ENCODE measurements around the gene B3GALT5.

DNA sequence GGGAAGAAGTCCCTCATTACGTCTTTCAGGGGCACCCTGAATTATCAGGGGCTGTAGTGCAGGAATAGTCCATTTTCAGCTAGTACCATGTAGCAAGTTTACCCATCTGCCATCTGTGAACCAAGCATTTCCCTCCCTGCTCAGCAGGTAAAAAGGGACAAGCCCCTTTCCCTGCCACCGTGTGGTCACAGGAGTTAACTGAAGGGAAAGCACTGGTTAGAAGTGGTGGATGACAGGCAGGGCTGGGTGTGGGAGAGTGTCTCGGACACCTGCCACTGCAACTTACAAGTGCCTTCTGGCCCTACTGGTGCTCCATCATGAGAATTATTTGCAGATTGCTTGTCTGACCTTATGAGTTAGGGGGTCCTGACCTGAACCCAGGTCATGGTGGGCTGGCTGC, 100.2 kb downstream of the B3GALT5 start:
- TF ChIP-seq, protein P1, sequence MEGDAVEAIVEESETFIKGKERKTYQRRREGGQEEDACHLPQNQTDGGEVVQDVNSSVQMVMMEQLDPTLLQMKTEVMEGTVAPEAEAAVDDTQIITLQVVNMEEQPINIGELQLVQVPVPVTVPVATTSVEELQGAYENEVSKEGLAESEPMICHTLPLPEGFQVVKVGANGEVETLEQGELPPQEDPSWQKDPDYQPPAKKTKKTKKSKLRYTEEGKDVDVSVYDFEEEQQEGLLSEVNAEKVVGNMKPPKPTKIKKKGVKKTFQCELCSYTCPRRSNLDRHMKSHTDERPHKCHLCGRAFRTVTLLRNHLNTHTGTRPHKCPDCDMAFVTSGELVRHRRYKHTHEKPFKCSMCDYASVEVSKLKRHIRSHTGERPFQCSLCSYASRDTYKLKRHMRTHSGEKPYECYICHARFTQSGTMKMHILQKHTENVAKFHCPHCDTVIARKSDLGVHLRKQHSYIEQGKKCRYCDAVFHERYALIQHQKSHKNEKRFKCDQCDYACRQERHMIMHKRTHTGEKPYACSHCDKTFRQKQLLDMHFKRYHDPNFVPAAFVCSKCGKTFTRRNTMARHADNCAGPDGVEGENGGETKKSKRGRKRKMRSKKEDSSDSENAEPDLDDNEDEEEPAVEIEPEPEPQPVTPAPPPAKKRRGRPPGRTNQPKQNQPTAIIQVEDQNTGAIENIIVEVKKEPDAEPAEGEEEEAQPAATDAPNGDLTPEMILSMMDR (IDR thresholded peaks at IDR 0.05): no peak
- no peak for TF ChIP-seq POLR2A (IDR thresholded peaks at IDR 0.05)

All from adrenal gland (tissue), 5 donors.